ENCODE measurements around the gene TRAF3IP1.

GRCh38 chr2:238396663-238397062 is 76.3 kb downstream of the TRAF3IP1 start:
- TF ChIP-seq POLR2AphosphoS5 (IDR thresholded peaks at IDR 0.05; ENCODE audit: low read depth, low read length) (no peak), POLR2A (IDR thresholded peaks at IDR 0.05; ENCODE audit: low read depth, low read length) (no peak)
